Colonic mucosa (tissue), 4 donors: ENCODE results near the gene KLHDC10. TPM values are rescaled to one million over a fixed set of nuclear protein-coding genes. Genes with fewer than 3 reads are reported as not detected.

Experiments used
- DNase-seq: peaks from one replicate; pipeline ENCODE4 v3.0.0-alpha.2; 2020
- H3K27ac ChIP-seq: fragments of 200-600 bp; one replicate; pipeline ENCODE4 v1.8.0; 2021
- H3K27me3 ChIP-seq: fragments of 200-600 bp; one replicate; pipeline ENCODE4 v1.8.0; 2021
- H3K36me3 ChIP-seq: fragments of 200-600 bp; one replicate; pipeline ENCODE4 v1.8.0; 2021
- H3K4me1 ChIP-seq: fragments of 200-600 bp; one replicate; pipeline ENCODE4 v1.8.0; 2021; ENCODE audit warnings: mild to moderate bottlenecking
- H3K4me3 ChIP-seq: fragments of 200-600 bp; one replicate; pipeline ENCODE4 v1.8.0; 2021
- H3K9ac ChIP-seq, 2 donors: one replicate each; pipeline ENCODE4 v1.7.0; 2013; ENCODE audit warnings: control low read depth in 2 of 2, low read depth in 2 of 2, low read length in 2 of 2
- H3K9me3 ChIP-seq: fragments of 200-600 bp; one replicate; pipeline ENCODE4 v1.8.0; 2021
- intact Hi-C: fragments of 100-400 bp; cut with DNase I; formaldehyde crosslinking; loops from one replicate; pipeline ENCODE4 v1.14.1; 2022
- total RNA-seq, 2 donors: library from RNA; stranded (reverse); fragmentation: NEBNext Ultra II Directional in 1 of 2; extraction: Animal tissue kit (Norgen Biotek cat#: 25700) in 1 of 2; gene quantifications; one replicate each; pipeline ENCODE4 v1.2.1, GENCODE V29; 2021
- TF ChIP-seq, protein P1 (sequence below): fragments of 200-600 bp; IDR thresholded peaks from one replicate; pipeline ENCODE4 v1.8.0; 2022; ENCODE audit warnings: antibody characterized with exemption, mild to moderate bottlenecking
- donor health status: healthy.
- donor health status: DM: no; HTN: no; CAD: no.
- donor health status: DM: no; HTN: no; CAD: no.

Gene KLHDC10
- total RNA-seq, 2 donors from 2014 or later, result 29.1 to 36.3 TPM

DNA sequence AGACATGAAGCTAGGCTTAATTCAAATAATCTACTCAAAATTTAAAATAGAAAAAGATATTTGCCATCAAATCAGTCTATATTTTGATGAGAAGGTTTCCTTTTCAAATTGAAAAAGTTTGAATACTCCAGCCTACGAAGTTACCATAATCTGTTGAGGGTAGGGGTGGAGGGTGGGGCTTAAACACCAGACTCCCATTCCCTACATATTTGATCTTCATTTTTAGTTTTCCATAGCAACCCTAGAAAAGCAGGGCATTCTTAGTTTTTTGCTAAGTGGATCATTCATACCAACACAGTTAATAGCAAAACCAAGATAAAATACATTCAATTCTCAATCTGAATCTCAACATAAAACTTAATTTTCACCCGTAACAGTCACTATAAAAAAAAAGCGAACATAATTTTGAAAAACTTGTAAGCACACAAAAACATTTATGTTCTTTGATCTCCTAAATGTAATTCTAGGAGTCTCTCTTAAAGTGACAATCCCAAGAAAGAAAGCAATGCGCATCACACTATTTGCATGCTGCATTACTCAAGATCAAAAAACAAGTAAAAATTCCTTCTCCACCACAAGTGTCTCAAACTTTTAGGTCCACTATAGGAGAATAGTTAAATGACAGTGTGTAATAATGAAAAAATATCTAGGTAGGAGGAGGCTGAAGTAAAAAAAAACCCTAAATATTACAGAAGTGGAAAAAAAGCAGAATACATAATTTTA, 104.1 kb downstream of the KLHDC10 start:
- TF ChIP-seq, protein P1, sequence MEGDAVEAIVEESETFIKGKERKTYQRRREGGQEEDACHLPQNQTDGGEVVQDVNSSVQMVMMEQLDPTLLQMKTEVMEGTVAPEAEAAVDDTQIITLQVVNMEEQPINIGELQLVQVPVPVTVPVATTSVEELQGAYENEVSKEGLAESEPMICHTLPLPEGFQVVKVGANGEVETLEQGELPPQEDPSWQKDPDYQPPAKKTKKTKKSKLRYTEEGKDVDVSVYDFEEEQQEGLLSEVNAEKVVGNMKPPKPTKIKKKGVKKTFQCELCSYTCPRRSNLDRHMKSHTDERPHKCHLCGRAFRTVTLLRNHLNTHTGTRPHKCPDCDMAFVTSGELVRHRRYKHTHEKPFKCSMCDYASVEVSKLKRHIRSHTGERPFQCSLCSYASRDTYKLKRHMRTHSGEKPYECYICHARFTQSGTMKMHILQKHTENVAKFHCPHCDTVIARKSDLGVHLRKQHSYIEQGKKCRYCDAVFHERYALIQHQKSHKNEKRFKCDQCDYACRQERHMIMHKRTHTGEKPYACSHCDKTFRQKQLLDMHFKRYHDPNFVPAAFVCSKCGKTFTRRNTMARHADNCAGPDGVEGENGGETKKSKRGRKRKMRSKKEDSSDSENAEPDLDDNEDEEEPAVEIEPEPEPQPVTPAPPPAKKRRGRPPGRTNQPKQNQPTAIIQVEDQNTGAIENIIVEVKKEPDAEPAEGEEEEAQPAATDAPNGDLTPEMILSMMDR, result no peak
- Histone ChIP-seq H3K4me1 (no peaks in the 10 kb centered on the region), H3K9me3 (no peaks in the 10 kb centered on the region), H3K27ac (no peak overlapping the region), H3K27me3 (no peaks in the 10 kb centered on the region), H3K9ac (no peak overlapping the region), H3K4me3 (no peak overlapping the region), H3K36me3 (peaks cover 9% of the 10 kb centered on the region)
- DNase-seq, result no peak
- intact Hi-C loops, result no loop called here

DNA sequence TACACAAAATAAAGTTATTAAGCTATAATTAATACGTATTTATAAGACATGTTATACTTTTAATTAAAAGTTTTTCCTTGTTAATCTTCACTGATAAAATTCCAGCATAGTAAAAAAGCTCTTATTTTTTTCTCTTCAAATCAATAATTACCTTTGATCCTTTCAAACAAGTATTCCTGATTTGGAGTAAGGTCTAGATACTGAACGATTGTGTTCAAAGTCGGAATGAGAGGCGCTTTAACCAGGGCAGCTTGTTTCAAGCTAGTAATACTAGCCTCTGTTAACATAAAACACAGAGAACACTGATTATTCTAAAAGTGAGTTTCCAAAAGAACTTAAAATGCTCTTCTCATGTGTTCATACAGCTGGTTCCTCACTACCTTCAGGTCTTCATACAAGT, 107.9 kb downstream of the KLHDC10 start:
- Histone ChIP-seq H3K9me3 (no peaks in the 10 kb centered on the region), H3K9ac (no peak overlapping the region), H3K27me3 (no peaks in the 10 kb centered on the region), H3K27ac (no peak overlapping the region), H3K4me1 (no peaks in the 10 kb centered on the region), H3K4me3 (no peak overlapping the region), H3K36me3 (peaks cover 8% of the 10 kb centered on the region)
- intact Hi-C loops, result no loop called here
- DNase-seq, result no peak
- TF ChIP-seq, protein P1, result no peak

DNA sequence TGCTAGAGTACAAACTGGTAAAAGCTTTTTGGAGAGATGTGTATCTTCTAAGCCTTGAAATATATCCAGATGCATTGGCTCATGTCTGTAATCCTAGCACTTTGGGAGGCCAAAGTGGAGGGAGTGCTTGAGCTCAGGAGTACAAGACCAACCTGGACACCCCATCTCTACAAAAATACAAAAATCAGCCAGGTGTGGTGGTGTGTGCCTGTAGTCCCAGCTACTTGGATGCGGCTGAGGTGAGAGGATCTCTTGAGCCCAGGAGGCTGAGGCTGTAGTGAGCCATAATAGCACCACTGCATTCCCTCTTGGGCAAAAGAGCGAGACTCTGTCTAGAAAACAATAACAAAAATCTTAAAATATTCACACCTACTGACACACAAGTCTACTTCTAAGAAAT, 109.3 kb downstream of the KLHDC10 start:
- H3K27me3 ChIP-seq, result no peaks in the 10 kb centered on the region
- no peaks in the 10 kb centered on the region for H3K9me3 ChIP-seq
- no peak overlapping the region for H3K27ac ChIP-seq
- H3K4me1 ChIP-seq, result no peaks in the 10 kb centered on the region
- TF ChIP-seq, protein P1, result no peak
- peaks cover 12% of the 10 kb centered on the region for H3K36me3 ChIP-seq
- DNase-seq, result no peak
- H3K4me3 ChIP-seq, result no peak overlapping the region
- H3K9ac ChIP-seq, result no peak overlapping the region
- intact Hi-C loops, result no loop called here

DNA sequence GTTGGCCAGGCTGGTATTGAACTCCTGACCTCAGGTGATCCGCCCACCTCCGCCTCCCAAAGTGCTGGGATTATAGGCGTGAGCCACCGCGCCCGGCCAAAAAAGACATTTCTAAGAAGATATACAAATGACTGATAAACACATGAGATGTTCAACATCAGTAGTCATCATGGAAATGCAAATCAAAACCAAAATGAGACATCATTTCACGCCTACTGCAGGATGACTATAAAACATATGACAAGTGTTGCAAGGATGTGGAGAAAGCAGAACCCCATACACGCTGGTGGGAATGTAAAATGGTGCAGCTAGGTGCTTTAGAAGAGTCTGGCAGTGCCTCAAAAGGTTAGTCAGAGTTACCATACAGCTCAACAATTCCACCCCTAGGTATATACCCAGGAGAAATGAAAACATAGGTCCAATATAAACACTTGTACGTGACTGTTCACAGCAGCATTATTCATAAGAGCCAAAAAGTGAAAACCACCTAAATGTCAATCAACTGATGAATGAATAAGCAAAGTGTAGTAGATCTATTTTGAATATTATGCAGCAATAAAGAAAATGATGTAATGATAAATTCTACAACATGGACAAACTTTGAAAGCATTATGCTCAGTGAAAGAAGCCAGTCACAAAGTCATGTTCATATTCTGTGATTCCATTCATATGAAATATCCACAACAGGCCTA, 110.4 kb downstream of the KLHDC10 start:
- TF ChIP-seq, protein P1, result no peak
- intact Hi-C loops, result no loop called here
- DNase-seq, result no peak
- H3K9ac ChIP-seq, result no peak overlapping the region
- H3K4me1 ChIP-seq, result no peaks in the 10 kb centered on the region
- no peak overlapping the region for H3K27ac ChIP-seq
- H3K9me3 ChIP-seq, result no peaks in the 10 kb centered on the region
- H3K27me3 ChIP-seq, result no peaks in the 10 kb centered on the region
- H3K36me3 ChIP-seq, result peaks cover 12% of the 10 kb centered on the region
- no peak overlapping the region for H3K4me3 ChIP-seq

DNA sequence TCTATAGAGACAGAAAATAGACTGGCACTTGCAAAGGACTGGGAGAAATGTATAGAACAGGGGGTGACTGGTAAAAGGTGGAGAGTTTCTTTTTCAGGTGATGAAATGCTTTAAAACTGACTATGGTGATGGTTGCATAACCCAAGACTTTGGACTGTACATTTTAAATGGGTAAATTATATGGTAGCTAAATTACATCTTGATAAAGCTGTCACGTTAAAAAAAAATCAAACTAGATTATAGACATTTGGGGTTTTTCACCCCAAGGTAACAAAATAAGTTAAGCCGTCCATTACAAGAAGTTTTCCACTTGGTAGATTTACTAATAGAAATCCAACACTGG, 110.9 kb downstream of the KLHDC10 start:
- intact Hi-C loops, result no loop called here
- Histone ChIP-seq H3K4me1 (no peaks in the 10 kb centered on the region), H3K27ac (no peak overlapping the region), H3K36me3 (peaks cover 12% of the 10 kb centered on the region), H3K9me3 (no peaks in the 10 kb centered on the region), H3K27me3 (no peaks in the 10 kb centered on the region), H3K9ac (no peak overlapping the region), H3K4me3 (no peak overlapping the region)
- no peak for DNase-seq
- TF ChIP-seq, protein P1, result no peak
